HG02763 (cell line): ENCODE measurements around the gene KIF21A.
"Not testable (repeated sequence)": the region's sequence is repeated elsewhere in the genome, so short reads cannot be mapped to it uniquely, and the experiment has no call there.

Experiments used
- ATAC-seq: cut with Tn5 transposase; IDR thresholded peaks from one replicate; pipeline ENCODE4 v1.9.1; 2021; ENCODE audit warnings: mild to moderate bottlenecking, moderate library complexity; ENCODE audit not compliant: unreplicated experiment

Gene KIF21A

DNA sequence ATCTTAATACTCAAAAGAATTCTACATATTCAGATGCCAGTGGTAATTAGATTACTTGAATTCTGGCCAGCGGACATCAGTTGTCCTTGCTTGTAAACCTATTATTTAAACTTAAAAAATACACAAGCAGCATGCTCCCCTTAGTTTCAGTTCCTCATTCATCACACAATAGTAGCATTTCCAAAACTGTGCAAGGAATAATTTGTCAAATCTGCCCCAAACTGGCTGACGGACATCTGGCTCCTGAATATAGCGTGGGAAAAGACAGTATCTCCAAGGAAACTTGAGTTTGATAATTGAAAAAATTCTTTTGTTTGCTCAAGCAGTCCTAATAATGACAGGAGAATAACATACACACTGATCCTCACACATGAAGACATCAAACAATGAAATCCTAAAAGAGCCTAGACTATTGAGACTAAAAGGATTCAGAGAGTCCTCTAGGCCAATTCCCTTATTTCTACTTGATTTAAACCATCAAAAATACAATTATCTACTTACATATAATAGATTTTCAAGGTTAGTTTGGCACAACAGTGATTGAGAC lies 90.4 kb downstream of the KIF21A start:
- no peak for ATAC-seq

DNA sequence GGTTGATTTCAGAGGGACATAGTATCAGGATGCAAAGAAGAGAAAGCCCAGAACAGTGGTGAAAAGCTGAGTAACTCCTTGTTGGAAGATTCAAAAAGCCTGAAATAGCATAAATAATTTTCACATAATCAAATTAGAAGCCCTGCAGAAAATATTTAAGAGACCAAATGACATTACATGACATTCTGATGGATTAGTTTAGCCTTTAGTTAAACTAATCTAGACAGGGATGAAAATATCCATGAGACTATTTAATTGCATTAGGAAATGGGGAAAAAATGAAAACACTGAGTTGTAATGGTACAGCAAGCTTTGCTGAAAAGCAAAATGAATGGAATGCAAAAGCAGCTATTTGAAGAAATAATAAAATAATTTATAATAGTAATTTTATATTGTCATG lies 91.8 kb downstream of the KIF21A start:
- ATAC-seq, result no peak

DNA sequence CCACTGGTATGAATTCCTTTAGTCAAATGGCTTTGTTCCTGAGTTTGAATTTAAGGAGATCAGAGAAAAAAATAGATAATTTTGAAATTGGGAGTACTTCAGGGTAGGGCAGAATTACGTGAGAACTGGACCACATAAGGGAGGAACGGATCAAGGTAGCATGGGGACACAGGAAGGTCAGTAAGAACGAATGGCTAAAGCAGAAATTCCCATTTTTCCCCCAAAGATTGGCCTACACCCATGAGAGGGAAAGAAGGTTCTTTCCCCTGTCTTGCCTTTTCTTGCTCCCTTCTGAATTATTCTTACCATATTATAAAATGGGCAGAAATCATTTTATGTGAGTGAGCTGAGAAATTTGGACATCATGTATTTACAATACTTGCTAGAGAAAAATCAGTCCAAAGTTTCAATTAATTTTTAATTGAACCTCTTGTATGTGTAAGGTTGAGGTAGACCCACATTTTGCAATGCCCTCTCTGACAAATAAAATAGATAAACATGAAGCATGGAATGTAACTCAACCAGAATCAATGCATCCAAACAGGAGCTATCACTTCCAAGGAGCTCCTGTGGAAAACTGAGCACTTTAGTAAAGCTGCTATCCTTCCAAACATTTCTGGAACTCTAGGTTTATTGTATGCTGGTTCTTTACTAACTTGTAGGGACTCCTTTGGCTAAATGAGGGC lies 93.8 kb downstream of the KIF21A start:
- no peak for ATAC-seq

DNA sequence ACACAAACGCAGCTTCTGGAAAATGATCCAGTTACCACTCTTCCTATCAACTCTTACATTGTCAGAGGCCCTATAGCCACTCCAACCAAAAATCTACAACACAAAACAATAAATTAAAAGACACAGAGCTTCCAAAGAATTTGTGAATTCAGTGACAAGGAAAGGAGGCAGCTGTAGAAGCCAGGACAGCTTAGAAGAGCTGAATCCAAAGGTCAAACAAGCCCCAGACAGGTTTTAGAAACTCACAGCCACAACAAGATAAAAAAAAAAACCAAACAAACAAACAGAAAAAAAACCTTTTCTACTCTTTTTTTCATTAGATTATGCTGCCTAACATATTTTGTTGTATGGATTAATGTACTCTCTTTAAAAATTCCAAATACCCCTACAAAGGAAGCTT lies 94.4 kb downstream of the KIF21A start:
- no peak for ATAC-seq

GRCh38 chr12:39344926-39345325 lies 98.0 kb downstream of the KIF21A start:
- no peak for ATAC-seq

GRCh38 chr12:39343665-39344064 lies 99.3 kb downstream of the KIF21A start:
- no peak for ATAC-seq

- ATAC-seq, result no peak
Observed at GRCh38 chr12:39341761-39342160, 101.2 kb downstream of the KIF21A start.

DNA sequence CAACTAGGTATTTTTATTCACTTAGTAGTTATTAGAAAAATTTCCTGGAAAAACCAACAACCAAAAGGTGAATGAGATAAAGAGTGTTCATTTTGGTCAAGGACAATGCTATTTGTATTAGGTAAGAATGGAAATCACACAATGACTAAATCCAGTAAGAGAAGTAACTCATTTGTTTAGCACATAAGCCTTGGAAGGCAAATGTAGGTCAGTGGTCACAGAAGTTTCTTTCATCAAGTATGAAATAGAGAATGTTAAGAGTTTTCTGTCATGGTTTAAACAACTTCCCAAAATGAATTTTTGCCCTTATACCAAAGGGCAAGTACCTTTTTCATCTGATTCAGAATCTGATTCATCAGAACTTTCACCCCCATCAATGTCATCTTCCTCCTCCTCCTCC lies 101.7 kb downstream of the KIF21A start:
- ATAC-seq, result no peak

GRCh38 chr12:39332661-39333175 lies 110.2 kb downstream of the KIF21A start:
- no peak for ATAC-seq

- no peak for ATAC-seq
Observed at GRCh38 chr12:39331539-39332261, 111.2 kb downstream of the KIF21A start.

GRCh38 chr12:39329876-39330275 lies 113.0 kb downstream of the KIF21A start:
- ATAC-seq, result no peak

- no peak for ATAC-seq
Observed at GRCh38 chr12:39329018-39329417, 113.9 kb downstream of the KIF21A start.

DNA sequence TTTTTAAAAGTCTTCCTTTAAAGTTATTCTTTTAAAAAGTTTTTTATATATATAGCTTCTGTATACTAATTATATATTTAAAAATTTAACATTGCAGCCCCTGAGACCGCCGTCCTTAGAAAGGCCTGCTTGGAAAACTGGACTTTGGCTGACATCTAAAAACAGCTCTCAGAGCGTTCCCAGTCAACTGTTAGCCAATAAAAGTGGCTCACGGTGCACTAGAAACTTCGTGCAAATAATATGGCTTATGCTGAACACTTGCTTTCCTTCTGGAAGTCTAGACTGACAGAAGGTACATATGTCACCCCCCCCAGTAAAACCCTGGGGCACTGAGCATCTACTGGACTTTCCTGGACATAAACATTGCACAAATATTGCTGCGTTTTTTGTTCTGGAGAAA lies 115.0 kb downstream of the KIF21A start:
- no peak for ATAC-seq

- no peak for ATAC-seq
Observed at GRCh38 chr12:39327510-39327909, 115.4 kb downstream of the KIF21A start.

- no peak for ATAC-seq
Observed at GRCh38 chr12:39319180-39319579, 123.7 kb downstream of the KIF21A start.

GRCh38 chr12:39314547-39314946 lies 128.4 kb downstream of the KIF21A start:
- no peak for ATAC-seq

DNA sequence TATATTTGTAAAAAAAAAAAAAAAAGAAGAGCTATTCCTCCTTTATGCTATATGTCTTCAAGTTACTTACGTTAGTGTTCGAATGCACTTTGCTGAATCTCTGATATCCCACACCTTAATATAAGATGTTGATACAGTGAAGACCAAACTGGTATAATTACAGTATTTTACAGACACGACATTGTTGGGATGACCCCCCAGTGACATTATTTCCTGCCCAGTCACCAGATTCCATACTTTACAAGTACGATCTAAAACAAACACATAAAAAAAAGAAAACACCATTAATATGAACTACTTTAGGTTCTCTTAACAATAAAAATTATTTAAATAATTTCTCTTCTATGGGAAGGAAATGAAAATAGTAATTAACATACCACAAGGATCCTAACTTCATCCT lies 133.4 kb downstream of the KIF21A start:
- ATAC-seq, result no peak

DNA sequence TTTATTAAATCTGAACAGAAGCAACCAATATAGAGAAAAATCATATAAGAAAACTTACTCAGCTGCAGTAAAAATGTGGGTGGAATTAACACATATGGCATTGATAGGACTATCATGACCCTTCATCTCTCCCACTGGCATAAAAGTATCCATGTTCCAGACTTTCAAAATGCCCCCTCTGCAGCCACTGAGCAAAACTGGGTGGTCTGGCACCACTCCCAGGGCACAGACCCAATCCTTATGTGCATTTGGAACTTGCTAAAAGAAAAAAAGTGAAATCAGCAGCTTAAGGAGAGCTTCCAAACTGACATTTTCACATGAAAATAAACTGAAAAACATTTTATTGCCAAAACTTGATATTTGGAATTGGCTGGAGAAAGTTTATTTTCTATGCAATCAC lies 141.5 kb downstream of the KIF21A start:
- no peak for ATAC-seq

DNA sequence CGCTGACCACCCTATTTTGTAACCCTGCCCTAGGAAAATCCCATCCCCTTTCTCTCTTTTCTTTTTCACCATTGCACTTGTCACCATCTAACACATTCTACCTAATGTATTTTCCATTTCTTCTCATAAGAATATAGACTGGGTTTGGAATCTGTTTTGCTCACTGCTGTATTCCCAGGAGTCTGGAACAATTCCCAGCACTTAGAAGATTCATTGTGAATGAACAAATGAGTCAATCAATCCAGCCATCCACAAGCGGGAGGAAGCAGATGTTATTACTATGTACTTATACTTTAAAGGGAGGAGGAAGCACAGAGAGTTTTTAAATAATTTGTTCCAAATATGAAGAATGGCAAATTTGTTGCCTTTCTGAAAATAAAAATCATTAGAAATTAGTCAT lies 142.1 kb downstream of the KIF21A start:
- ATAC-seq, result no peak

DNA sequence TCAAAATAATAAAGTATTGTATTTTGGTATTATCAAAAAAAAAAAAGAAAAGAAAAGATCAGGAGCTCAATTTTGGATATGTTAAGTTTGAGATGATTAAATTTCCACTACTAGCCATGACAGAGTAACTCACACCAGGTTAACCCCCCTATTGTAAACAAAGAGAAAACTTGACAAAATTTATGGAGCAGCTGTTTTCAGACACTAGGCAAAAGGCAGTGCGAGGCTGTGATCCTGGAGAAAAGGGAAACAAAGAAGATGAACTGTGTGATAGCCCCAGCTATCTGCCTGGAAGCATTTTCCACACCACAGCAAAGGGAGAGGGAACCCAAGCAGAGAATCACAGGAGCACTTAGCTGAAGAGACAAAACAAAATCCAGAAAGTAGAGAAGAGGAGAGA lies 145.0 kb downstream of the KIF21A start:
- ATAC-seq, result no peak

- no peak for ATAC-seq
Observed at GRCh38 chr12:39296496-39296895, 146.4 kb downstream of the KIF21A start.

- not testable (repeated sequence) for ATAC-seq
Observed at GRCh38 chr12:39295593-39295992, 147.3 kb downstream of the KIF21A start.
